HG03378 (cell line): ENCODE results near the gene SUN1.
"Not testable (repeated sequence)": the region's sequence is repeated elsewhere in the genome, so short reads cannot be mapped to it uniquely, and the experiment has no call there.

Source experiments
- ATAC-seq: cut with Tn5 transposase; IDR thresholded peaks from one replicate; pipeline ENCODE4 v1.9.1; 2021; ENCODE audit warnings: mild to moderate bottlenecking, moderate library complexity; ENCODE audit not compliant: unreplicated experiment

SUN1 gene

GRCh38 chr7:854118-854775 lies 22.0 kb downstream of the SUN1 start:
- no peak for ATAC-seq

- no peak for ATAC-seq
These were observed 23.6 kb downstream of the SUN1 start for GRCh38 chr7:855686-856369.

GRCh38 chr7:856444-857095 lies 24.3 kb downstream of the SUN1 start:
- no peak for ATAC-seq

GRCh38 chr7:857661-858060 lies 25.4 kb downstream of the SUN1 start:
- ATAC-seq: no peak

- ATAC-seq: no peak
These were observed 27.2 kb downstream of the SUN1 start for GRCh38 chr7:859359-860030.

GRCh38 chr7:860149-860548 lies 27.9 kb downstream of the SUN1 start:
- no peak for ATAC-seq

GRCh38 chr7:861222-861621 lies 28.9 kb downstream of the SUN1 start:
- no peak for ATAC-seq

- no peak for ATAC-seq
These were observed 29.9 kb downstream of the SUN1 start for GRCh38 chr7:862157-862556.

GRCh38 chr7:863106-863505 lies 30.8 kb downstream of the SUN1 start:
- ATAC-seq: no peak

- no peak for ATAC-seq
These were observed 33.6 kb downstream of the SUN1 start for GRCh38 chr7:865921-866320.

- ATAC-seq: no peak
These were observed 34.7 kb downstream of the SUN1 start for GRCh38 chr7:867001-867405.

- ATAC-seq: no peak
These were observed 35.3 kb downstream of the SUN1 start for GRCh38 chr7:867406-868188.

- ATAC-seq: no peak
These were observed 35.9 kb downstream of the SUN1 start for GRCh38 chr7:868189-868486.

GRCh38 chr7:869348-869747 lies 37.1 kb downstream of the SUN1 start:
- no peak for ATAC-seq

GRCh38 chr7:871900-872537 lies 39.7 kb downstream of the SUN1 start:
- no peak for ATAC-seq

GRCh38 chr7:872685-873084 lies 40.4 kb downstream of the SUN1 start:
- not testable (repeated sequence) for ATAC-seq

GRCh38 chr7:873367-874002 lies 41.2 kb downstream of the SUN1 start:
- no peak for ATAC-seq

GRCh38 chr7:874031-874749 lies 41.9 kb downstream of the SUN1 start:
- ATAC-seq: no peak

GRCh38 chr7:875051-875450 lies 42.8 kb downstream of the SUN1 start:
- ATAC-seq: no peak
